Peyer's patch (tissue), 4 donors: ENCODE data around the gene KLK8.

Experiments used
- POLR2A ChIP-seq, 2 donors: fragments of 450-650 bp; IDR thresholded peaks; one replicate each; pipeline ENCODE4 v1.5.1; 2017; ENCODE audit warnings: antibody characterized with exemption in 2 of 2, mild to moderate bottlenecking in 2 of 2, moderate library complexity in 2 of 2
- TF ChIP-seq, protein P1 (sequence below), 6 experiments: fragments of 450-650 bp in 4 of 6; fragments of 200-600 bp in 2 of 6; sonication (generic) in 1 of 6; IDR thresholded peaks; one replicate each; pipeline ENCODE4 v1.5.1; 2017 to 2019; ENCODE audit warnings: antibody characterized with exemption in 6 of 6, mild to moderate bottlenecking in 3 of 6, moderate library complexity in 1 of 6

DNA sequence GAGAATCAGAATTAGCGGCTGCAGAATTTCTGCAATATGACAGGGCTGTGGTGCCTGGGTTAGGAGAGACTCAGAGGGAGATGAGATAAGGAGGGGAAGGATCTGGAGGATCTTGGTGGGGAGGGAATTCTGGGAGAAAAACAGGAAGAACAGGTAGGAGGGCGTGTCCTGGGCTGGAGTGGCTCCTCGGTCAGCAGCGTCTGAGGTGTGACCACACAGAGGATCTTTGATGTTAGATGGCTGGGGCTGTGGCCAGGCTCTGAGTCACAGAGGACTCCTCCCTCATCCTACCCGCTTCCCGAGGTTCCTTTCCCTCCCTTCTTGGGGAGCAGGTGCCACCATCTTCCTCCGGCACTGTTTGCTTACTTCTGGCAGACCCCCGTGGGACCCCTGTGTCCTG lies 25.6 kb downstream of the KLK8 start:
- TF ChIP-seq, protein P1, sequence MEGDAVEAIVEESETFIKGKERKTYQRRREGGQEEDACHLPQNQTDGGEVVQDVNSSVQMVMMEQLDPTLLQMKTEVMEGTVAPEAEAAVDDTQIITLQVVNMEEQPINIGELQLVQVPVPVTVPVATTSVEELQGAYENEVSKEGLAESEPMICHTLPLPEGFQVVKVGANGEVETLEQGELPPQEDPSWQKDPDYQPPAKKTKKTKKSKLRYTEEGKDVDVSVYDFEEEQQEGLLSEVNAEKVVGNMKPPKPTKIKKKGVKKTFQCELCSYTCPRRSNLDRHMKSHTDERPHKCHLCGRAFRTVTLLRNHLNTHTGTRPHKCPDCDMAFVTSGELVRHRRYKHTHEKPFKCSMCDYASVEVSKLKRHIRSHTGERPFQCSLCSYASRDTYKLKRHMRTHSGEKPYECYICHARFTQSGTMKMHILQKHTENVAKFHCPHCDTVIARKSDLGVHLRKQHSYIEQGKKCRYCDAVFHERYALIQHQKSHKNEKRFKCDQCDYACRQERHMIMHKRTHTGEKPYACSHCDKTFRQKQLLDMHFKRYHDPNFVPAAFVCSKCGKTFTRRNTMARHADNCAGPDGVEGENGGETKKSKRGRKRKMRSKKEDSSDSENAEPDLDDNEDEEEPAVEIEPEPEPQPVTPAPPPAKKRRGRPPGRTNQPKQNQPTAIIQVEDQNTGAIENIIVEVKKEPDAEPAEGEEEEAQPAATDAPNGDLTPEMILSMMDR (IDR thresholded peaks at IDR 0.05) = no peak
- no peak for TF ChIP-seq POLR2A (IDR thresholded peaks at IDR 0.05)
